HCT116 (cell line): ENCODE results near the gene MYOM1. TPM values are rescaled to one million over a fixed set of nuclear protein-coding genes. Genes with fewer than 3 reads are reported as not detected.

Experiments used
- ATAC-seq: fragments of 200-7000 bp; cut with Tn5 transposase; 2 replicates; pipeline ENCODE4 v1.9.1; 2020; ENCODE audit warnings: mild to moderate bottlenecking, moderate library complexity
- BruUV-seq: library from RNA; stranded (reverse); fragments of 400-500 nt; replicated peaks from 2 replicates; lab custom pipeline; 2021; lab: Mats Ljungman, UMichigan
- CTCF ChIA-PET: fragments of 300-600 bp; sonication (Branson Sonifier 250); formaldehyde crosslinking; loops from one replicate; lab custom pipeline; 2021; ENCODE audit warnings: antibody characterized with exemption; lab: Charles Lee
- POLR2A ChIA-PET: fragments of 300-600, 350-600 bp; sonication (Branson Sonifier 250); formaldehyde crosslinking; loops from one replicate; lab custom pipeline; 2021; ENCODE audit warnings: antibody characterized with exemption; lab: Charles Lee
- RAD21 ChIA-PET, 2 experiments: fragments of 300-600 bp; sonication (Branson Sonifier 250); formaldehyde crosslinking; loops; one replicate each; lab custom pipeline; 2023; ENCODE audit warnings: low total read pairs in 2 of 2; ENCODE audit not compliant: uncharacterized antibody in 2 of 2, unreplicated experiment in 2 of 2, low non-redundant PET in 1 of 2; lab: Charles Lee
- DNase-seq: peaks from one replicate; pipeline ENCODE4 v3.0.0-alpha.2; 2010; ENCODE audit warnings: low read depth, low spot score
- H2AFZ ChIP-seq: fragments of 200-600 bp; shearing (Covaris generic), sonication (generic); 2 replicates; pipeline ENCODE4 v1.6.1; 2017; ENCODE audit warnings: low read depth, mixed run types, mixed read lengths, antibody characterized with exemption, low read length; ENCODE audit not compliant: poor library complexity, severe bottlenecking
- H3K27ac ChIP-seq: 2 replicates; pipeline ENCODE4 v1.5.1; 2012; ENCODE audit warnings: low read depth, low read length
- H3K27me3 ChIP-seq: fragments of 200-600 bp; sonication (generic); 2 replicates; pipeline ENCODE4 v1.6.1; 2016; ENCODE audit warnings: mixed run types, low read length, mixed read lengths; ENCODE audit not compliant: insufficient read depth
- H3K36me3 ChIP-seq, 2 experiments: fragments of 200-500 bp in 1 of 2; fragments of 200-600 bp in 1 of 2; sonication (Bioruptor generic) in 1 of 2; sonication (generic) in 1 of 2; 2 replicates each; pipeline versions ENCODE4 v1.5.1 to v1.6.1; 2014 to 2016; ENCODE audit warnings: low read length in 2 of 2, inconsistent platforms in 1 of 2, mixed read lengths in 1 of 2, mixed run types in 1 of 2; ENCODE audit not compliant: insufficient read depth in 2 of 2, control insufficient read depth in 1 of 2
- H3K4me1 ChIP-seq, 2 experiments: fragments of 200-600 bp in 1 of 2; sonication (generic) in 1 of 2; 2 replicates each; pipeline versions ENCODE4 v1.5.1 to v1.6.1; 2012 to 2017; ENCODE audit warnings: low read length in 2 of 2, inconsistent platforms in 1 of 2, mild to moderate bottlenecking in 1 of 2, mixed read lengths in 1 of 2, mixed run types in 1 of 2, moderate library complexity in 1 of 2; ENCODE audit not compliant: insufficient read depth in 2 of 2, control insufficient read depth in 1 of 2
- H3K4me2 ChIP-seq: fragments of 200-600 bp; sonication (generic); 2 replicates; pipeline ENCODE4 v1.6.1; 2017; ENCODE audit warnings: mixed run types, low read length, mixed read lengths
- H3K4me3 ChIP-seq, 2 experiments: fragments of 200-600 bp in 1 of 2; sonication (generic) in 1 of 2; replicated peaks in 1 of 2; 2 replicates each; pipeline ENCODE4 v1.5.1; 2011 to 2016; ENCODE audit warnings: low read length in 2 of 2, control low read depth in 1 of 2, low read depth in 1 of 2, mild to moderate bottlenecking in 1 of 2, mixed read lengths in 1 of 2, mixed run types in 1 of 2
- H3K79me2 ChIP-seq: fragments of 200-600 bp; sonication (generic); 2 replicates; pipeline ENCODE4 v1.6.1; 2017; ENCODE audit warnings: mild to moderate bottlenecking, mixed run types, low read length, moderate library complexity, mixed read lengths; ENCODE audit not compliant: insufficient read depth
- H3K9ac ChIP-seq: fragments of 200-600 bp; sonication (generic); 2 replicates; pipeline ENCODE4 v1.6.1; 2016; ENCODE audit warnings: low read length, mixed read lengths
- H3K9me2 ChIP-seq: fragments of 200-600 bp; sonication (generic), shearing (Covaris generic); 2 replicates; pipeline ENCODE4 v1.6.1; 2017; ENCODE audit warnings: mixed run types, mild to moderate bottlenecking, moderate library complexity; ENCODE audit not compliant: insufficient read depth
- H3K9me3 ChIP-seq, 2 experiments: fragments of 200-500 bp in 1 of 2; fragments of 200-600 bp in 1 of 2; sonication (Bioruptor generic) in 1 of 2; sonication (generic) in 1 of 2; 2 replicates each; pipeline ENCODE4 v1.6.1; 2014 to 2017; ENCODE audit warnings: low read length in 2 of 2, mixed read lengths in 2 of 2, inconsistent platforms in 1 of 2, low read depth in 1 of 2, mild to moderate bottlenecking in 1 of 2, mixed run types in 1 of 2, moderate library complexity in 1 of 2; ENCODE audit not compliant: control insufficient read depth in 1 of 2, insufficient read depth in 1 of 2
- H4K20me1 ChIP-seq: fragments of 200-600 bp; sonication (generic), shearing (Covaris generic); 2 replicates; pipeline ENCODE4 v1.6.1; 2017; ENCODE audit warnings: mixed run types, mild to moderate bottlenecking, moderate library complexity; ENCODE audit not compliant: insufficient read depth
- CBX3 ChIP-seq: IDR thresholded peaks from 2 replicates; pipeline ENCODE4 v1.6.1; 2012; ENCODE audit warnings: low read depth
- FOSL1 ChIP-seq: IDR thresholded peaks from 2 replicates; pipeline ENCODE4 v1.6.1; 2012; ENCODE audit warnings: low read depth
- RAD21 ChIP-seq: IDR thresholded peaks from 2 replicates; pipeline ENCODE4 v1.6.1; 2012; ENCODE audit warnings: low read depth, mild to moderate bottlenecking
- SP1 ChIP-seq: IDR thresholded peaks from 2 replicates; pipeline ENCODE4 v1.6.1; 2012; ENCODE audit warnings: low read depth
- SRF ChIP-seq: IDR thresholded peaks from 2 replicates; pipeline ENCODE4 v1.6.1; 2012; ENCODE audit warnings: low read depth
- TCF7L2 ChIP-seq: IDR thresholded peaks from 2 replicates; pipeline ENCODE4 v1.7.0; 2011; ENCODE audit warnings: borderline replicate concordance, inconsistent platforms; ENCODE audit not compliant: insufficient read depth, insufficient read length; ENCODE audit errors: extremely low read depth
- YY1 ChIP-seq: IDR thresholded peaks from 2 replicates; pipeline ENCODE4 v1.6.1; 2011; ENCODE audit warnings: low read length, low read depth, moderate library complexity, mild to moderate bottlenecking; ENCODE audit not compliant: insufficient replicate concordance; ENCODE audit errors: extremely low read depth
- ZFX ChIP-seq: fragments of 450-650 bp; IDR thresholded peaks from 2 replicates; pipeline ENCODE4 v1.6.1; 2017
- ZNF274 ChIP-seq: fragments of 200-500 bp; sonication (Bioruptor generic); IDR thresholded peaks from 2 replicates; pipeline ENCODE4 v1.6.1; 2014; ENCODE audit warnings: mild to moderate bottlenecking, low read depth, low read length, inconsistent platforms
- intact Hi-C: fragments of 100-400 bp; cut with micrococcal nuclease; formaldehyde crosslinking; loops from 2 replicates; pipeline ENCODE4 v1.10.0; 2022
- total RNA-seq: library from RNA; stranded (reverse); gene quantifications from one replicate; pipeline ENCODE4 v1.2.1, GENCODE V29; 2021; ENCODE audit not compliant: unreplicated experiment
- TF ChIP-seq, protein P1 (sequence below): IDR thresholded peaks from 2 replicates; pipeline ENCODE4 v1.6.1; 2012; ENCODE audit warnings: low read depth
- TF ChIP-seq, protein P2 (sequence below): IDR thresholded peaks from 2 replicates; pipeline ENCODE4 v1.6.1; 2011; ENCODE audit warnings: mild to moderate bottlenecking, low read length, moderate library complexity; ENCODE audit not compliant: insufficient replicate concordance; ENCODE audit errors: extremely low read depth

MYOM1 gene
- total RNA-seq, 1 experiment from 2014 or later, result 0.52 TPM

DNA sequence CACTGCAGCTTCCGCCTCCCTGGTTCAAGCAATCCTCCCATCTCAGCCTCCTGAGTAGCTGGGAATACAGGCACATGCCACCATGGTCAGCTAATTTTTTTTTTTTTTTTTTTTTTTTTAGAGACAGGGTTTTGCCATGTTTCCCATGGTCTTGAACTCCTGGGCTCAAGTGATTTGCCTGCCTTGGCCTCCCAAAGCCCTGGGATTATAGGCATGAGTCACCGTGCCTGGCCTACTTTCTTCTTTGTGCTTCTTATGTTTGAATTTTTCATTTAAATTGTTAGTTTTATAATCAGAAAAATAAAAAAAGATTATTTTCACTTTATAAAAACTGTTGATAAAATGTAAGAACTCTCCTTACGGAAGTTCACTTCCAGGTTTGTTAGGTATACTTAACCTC is 105.3 kb downstream of the MYOM1 start:
- CTCF ChIA-PET, result no interaction called here
- no peaks in the 10 kb centered on the region; a peak in 1 of 4 replicates for H3K4me1 ChIP-seq

More for the DNA sequence above, 105.3 kb downstream of the MYOM1 start:
- POLR2A ChIA-PET, result no interaction called here
- no peak overlapping the region for H3K9ac ChIP-seq
- no peaks in the 10 kb centered on the region for H3K79me2 ChIP-seq
- no peaks in the 10 kb centered on the region for H3K9me2 ChIP-seq
- H3K36me3 ChIP-seq, result no peaks in the 10 kb centered on the region
- H3K27me3 ChIP-seq, result no peaks in the 10 kb centered on the region
- no TSS peak for BruUV-seq
- no peak overlapping the region for H3K27ac ChIP-seq
- no peak overlapping the region for H2AFZ ChIP-seq
- H3K4me3 ChIP-seq, result no peak overlapping the region
- DNase-seq (no peak), ATAC-seq (no peak)
- no peaks in the 10 kb centered on the region; the same call in 1 of the 2 replicates for H4K20me1 ChIP-seq
- RAD21 ChIA-PET, result no interaction called here
- TF ChIP-seq CBX3, result no peak
- TF ChIP-seq, protein P1, sequence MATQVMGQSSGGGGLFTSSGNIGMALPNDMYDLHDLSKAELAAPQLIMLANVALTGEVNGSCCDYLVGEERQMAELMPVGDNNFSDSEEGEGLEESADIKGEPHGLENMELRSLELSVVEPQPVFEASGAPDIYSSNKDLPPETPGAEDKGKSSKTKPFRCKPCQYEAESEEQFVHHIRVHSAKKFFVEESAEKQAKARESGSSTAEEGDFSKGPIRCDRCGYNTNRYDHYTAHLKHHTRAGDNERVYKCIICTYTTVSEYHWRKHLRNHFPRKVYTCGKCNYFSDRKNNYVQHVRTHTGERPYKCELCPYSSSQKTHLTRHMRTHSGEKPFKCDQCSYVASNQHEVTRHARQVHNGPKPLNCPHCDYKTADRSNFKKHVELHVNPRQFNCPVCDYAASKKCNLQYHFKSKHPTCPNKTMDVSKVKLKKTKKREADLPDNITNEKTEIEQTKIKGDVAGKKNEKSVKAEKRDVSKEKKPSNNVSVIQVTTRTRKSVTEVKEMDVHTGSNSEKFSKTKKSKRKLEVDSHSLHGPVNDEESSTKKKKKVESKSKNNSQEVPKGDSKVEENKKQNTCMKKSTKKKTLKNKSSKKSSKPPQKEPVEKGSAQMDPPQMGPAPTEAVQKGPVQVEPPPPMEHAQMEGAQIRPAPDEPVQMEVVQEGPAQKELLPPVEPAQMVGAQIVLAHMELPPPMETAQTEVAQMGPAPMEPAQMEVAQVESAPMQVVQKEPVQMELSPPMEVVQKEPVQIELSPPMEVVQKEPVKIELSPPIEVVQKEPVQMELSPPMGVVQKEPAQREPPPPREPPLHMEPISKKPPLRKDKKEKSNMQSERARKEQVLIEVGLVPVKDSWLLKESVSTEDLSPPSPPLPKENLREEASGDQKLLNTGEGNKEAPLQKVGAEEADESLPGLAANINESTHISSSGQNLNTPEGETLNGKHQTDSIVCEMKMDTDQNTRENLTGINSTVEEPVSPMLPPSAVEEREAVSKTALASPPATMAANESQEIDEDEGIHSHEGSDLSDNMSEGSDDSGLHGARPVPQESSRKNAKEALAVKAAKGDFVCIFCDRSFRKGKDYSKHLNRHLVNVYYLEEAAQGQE, result no peak
- no peak for TF ChIP-seq YY1
- no peak for TF ChIP-seq SP1
- TF ChIP-seq TCF7L2, result no peak
- no peak for TF ChIP-seq SRF
- TF ChIP-seq ZFX, result no peak
- TF ChIP-seq, protein P2, sequence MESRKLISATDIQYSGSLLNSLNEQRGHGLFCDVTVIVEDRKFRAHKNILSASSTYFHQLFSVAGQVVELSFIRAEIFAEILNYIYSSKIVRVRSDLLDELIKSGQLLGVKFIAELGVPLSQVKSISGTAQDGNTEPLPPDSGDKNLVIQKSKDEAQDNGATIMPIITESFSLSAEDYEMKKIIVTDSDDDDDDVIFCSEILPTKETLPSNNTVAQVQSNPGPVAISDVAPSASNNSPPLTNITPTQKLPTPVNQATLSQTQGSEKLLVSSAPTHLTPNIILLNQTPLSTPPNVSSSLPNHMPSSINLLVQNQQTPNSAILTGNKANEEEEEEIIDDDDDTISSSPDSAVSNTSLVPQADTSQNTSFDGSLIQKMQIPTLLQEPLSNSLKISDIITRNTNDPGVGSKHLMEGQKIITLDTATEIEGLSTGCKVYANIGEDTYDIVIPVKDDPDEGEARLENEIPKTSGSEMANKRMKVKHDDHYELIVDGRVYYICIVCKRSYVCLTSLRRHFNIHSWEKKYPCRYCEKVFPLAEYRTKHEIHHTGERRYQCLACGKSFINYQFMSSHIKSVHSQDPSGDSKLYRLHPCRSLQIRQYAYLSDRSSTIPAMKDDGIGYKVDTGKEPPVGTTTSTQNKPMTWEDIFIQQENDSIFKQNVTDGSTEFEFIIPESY, result no peak
- TF ChIP-seq FOSL1, result no peak
- no peak for TF ChIP-seq ZNF274
- no peak for TF ChIP-seq RAD21
- TF ChIP-seq, all 23 proteins: peak for 0
- Histone ChIP-seq H3K4me2 (no peak overlapping the region), H3K9me3 (no peaks in the 10 kb centered on the region)
- intact Hi-C loops, result no loop called here
